ENCODE results near the gene AUP1.
"Not testable (repeated sequence)": the region's sequence is repeated elsewhere in the genome, so short reads cannot be mapped to it uniquely, and the experiment has no call there.

Gene AUP1

DNA sequence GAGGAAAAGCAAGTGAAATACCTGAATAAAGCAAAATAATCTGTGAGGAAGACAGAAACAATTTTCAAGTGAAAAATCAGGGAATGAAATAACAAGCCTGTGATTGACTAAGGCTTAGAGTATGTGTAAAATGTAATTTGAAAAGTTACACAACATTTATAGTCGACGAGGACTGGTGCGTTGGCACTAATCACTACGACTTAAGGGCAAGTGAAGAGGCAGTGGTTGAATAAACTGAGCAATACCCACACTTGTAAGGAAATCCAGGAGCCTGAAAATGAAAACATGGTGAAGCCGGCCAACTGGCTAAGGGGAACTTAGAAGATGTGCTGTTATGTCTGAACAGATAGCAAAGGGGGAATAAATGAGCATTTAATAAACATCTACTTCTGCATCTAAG lies 38.4 kb upstream of the AUP1 start:
- H3K9me3 ChIP-seq (ENCODE audit: control insufficient read depth, insufficient read depth, low read length) = no peaks in the 10 kb centered on the region
- peaks cover 11% of the 10 kb centered on the region for H3K27me3 ChIP-seq (ENCODE audit: control insufficient read depth, insufficient read depth, low read length)
- H3K36me3 ChIP-seq (ENCODE audit: control insufficient read depth, insufficient read depth, low read length) = no peaks in the 10 kb centered on the region
- no peak overlapping the region for H3K4me3 ChIP-seq (ENCODE audit: low read depth, low read length)
- no peak overlapping the region for H3K9ac ChIP-seq (ENCODE audit: low read depth, low read length)
- H3K4me1 ChIP-seq (ENCODE audit: control insufficient read depth, insufficient read depth, low read length) = no peaks in the 10 kb centered on the region

DNA sequence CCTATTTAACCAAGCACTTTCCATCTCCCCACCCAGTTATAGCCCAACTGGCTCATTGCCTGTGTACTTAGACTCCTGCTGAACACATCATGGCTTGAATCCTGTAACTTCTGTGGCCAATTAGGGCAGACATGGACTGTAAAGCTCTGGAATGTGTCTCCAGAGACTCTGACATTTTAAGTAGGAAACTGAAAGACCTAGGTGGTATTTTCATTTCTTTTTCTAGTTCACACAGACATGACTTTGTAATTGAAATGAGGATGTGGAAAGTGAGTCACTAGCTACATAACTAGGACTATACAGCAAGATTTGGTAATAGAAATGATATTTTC lies 37.2 kb upstream of the AUP1 start:
- H3K4me1 ChIP-seq (ENCODE audit: control insufficient read depth, insufficient read depth, low read length) = no peaks in the 10 kb centered on the region
- H3K9me3 ChIP-seq (ENCODE audit: control insufficient read depth, insufficient read depth, low read length) = no peaks in the 10 kb centered on the region
- no peak overlapping the region for H3K4me3 ChIP-seq (ENCODE audit: low read depth, low read length)
- no peaks in the 10 kb centered on the region for H3K36me3 ChIP-seq (ENCODE audit: control insufficient read depth, insufficient read depth, low read length)
- no peak overlapping the region for H3K9ac ChIP-seq (ENCODE audit: low read depth, low read length)
- peaks cover 19% of the 10 kb centered on the region for H3K27me3 ChIP-seq (ENCODE audit: control insufficient read depth, insufficient read depth, low read length)

- no peak overlapping the region for H3K9ac ChIP-seq (ENCODE audit: low read depth, low read length)
- no peaks in the 10 kb centered on the region for H3K9me3 ChIP-seq (ENCODE audit: control insufficient read depth, insufficient read depth, low read length)
- no peaks in the 10 kb centered on the region for H3K4me1 ChIP-seq (ENCODE audit: control insufficient read depth, insufficient read depth, low read length)
- H3K27me3 ChIP-seq (ENCODE audit: control insufficient read depth, insufficient read depth, low read length) = peaks cover 24% of the 10 kb centered on the region
- H3K4me3 ChIP-seq (ENCODE audit: low read depth, low read length) = no peak overlapping the region
- H3K36me3 ChIP-seq (ENCODE audit: control insufficient read depth, insufficient read depth, low read length) = no peaks in the 10 kb centered on the region
Measured at GRCh38 chr2:74566076-74566753, 36.7 kb upstream of the AUP1 start.

- H3K27me3 ChIP-seq (ENCODE audit: control insufficient read depth, insufficient read depth, low read length) = peaks cover 37% of the 10 kb centered on the region
- no peaks in the 10 kb centered on the region for H3K9me3 ChIP-seq (ENCODE audit: control insufficient read depth, insufficient read depth, low read length)
- H3K9ac ChIP-seq (ENCODE audit: low read depth, low read length) = no peak overlapping the region
- no peak overlapping the region for H3K4me3 ChIP-seq (ENCODE audit: low read depth, low read length)
- H3K36me3 ChIP-seq (ENCODE audit: control insufficient read depth, insufficient read depth, low read length) = no peaks in the 10 kb centered on the region
- H3K4me1 ChIP-seq (ENCODE audit: control insufficient read depth, insufficient read depth, low read length) = peaks cover 6% of the 10 kb centered on the region
Measured at GRCh38 chr2:74564222-74564621, 34.7 kb upstream of the AUP1 start.

- peaks cover 6% of the 10 kb centered on the region for H3K4me1 ChIP-seq (ENCODE audit: control insufficient read depth, insufficient read depth, low read length)
- H3K4me3 ChIP-seq (ENCODE audit: low read depth, low read length) = no peak overlapping the region
- no peaks in the 10 kb centered on the region for H3K9me3 ChIP-seq (ENCODE audit: control insufficient read depth, insufficient read depth, low read length)
- H3K9ac ChIP-seq (ENCODE audit: low read depth, low read length) = no peak overlapping the region
- peaks cover 50% of the 10 kb centered on the region for H3K27me3 ChIP-seq (ENCODE audit: control insufficient read depth, insufficient read depth, low read length)
- H3K36me3 ChIP-seq (ENCODE audit: control insufficient read depth, insufficient read depth, low read length) = no peaks in the 10 kb centered on the region
Measured at GRCh38 chr2:74562126-74562775, 32.7 kb upstream of the AUP1 start.

GRCh38 chr2:74561022-74561421 lies 31.5 kb upstream of the AUP1 start:
- H3K27me3 ChIP-seq (ENCODE audit: control insufficient read depth, insufficient read depth, low read length) = peaks cover 61% of the 10 kb centered on the region
- H3K4me3 ChIP-seq (ENCODE audit: low read depth, low read length); H3K9ac ChIP-seq (ENCODE audit: low read depth, low read length); H3K9me3 ChIP-seq (ENCODE audit: control insufficient read depth, insufficient read depth, low read length); H3K36me3 ChIP-seq (ENCODE audit: control insufficient read depth, insufficient read depth, low read length); H3K4me1 ChIP-seq (ENCODE audit: control insufficient read depth, insufficient read depth, low read length): not testable (repeated sequence)

DNA sequence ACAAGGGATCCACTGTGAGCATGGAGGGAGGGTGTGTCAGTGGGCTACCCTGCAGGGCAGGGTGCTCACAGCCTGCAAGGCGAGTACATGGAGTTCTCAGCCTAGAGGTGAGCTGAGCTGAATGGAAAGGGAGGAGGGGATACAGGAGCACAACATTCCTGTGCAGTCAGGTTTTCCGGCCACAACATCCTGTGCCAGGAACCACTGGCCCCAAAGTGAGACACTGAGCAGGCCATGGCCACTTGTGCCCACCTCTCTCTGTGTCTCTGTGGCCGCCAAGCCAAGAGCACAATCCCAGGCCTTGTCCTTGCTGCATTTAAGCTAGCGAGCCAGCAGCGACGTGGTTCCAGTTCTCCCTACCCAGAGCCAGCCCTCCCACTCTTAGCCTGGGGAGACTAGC lies 31.1 kb upstream of the AUP1 start:
- peaks cover 65% of the 10 kb centered on the region for H3K27me3 ChIP-seq (ENCODE audit: control insufficient read depth, insufficient read depth, low read length)
- no peaks in the 10 kb centered on the region for H3K9me3 ChIP-seq (ENCODE audit: control insufficient read depth, insufficient read depth, low read length)
- no peak overlapping the region for H3K4me3 ChIP-seq (ENCODE audit: low read depth, low read length)
- no peaks in the 10 kb centered on the region for H3K36me3 ChIP-seq (ENCODE audit: control insufficient read depth, insufficient read depth, low read length)
- no peak overlapping the region for H3K9ac ChIP-seq (ENCODE audit: low read depth, low read length)
- H3K4me1 ChIP-seq (ENCODE audit: control insufficient read depth, insufficient read depth, low read length) = peaks cover 6% of the 10 kb centered on the region

- Histone ChIP-seq H3K36me3 (ENCODE audit: control insufficient read depth, insufficient read depth, low read length) (no peaks in the 10 kb centered on the region), H3K9ac (ENCODE audit: low read depth, low read length) (no peak overlapping the region), H3K27me3 (ENCODE audit: control insufficient read depth, insufficient read depth, low read length) (peaks cover 72% of the 10 kb centered on the region), H3K4me1 (ENCODE audit: control insufficient read depth, insufficient read depth, low read length) (peaks cover 6% of the 10 kb centered on the region), H3K4me3 (ENCODE audit: low read depth, low read length) (no peak overlapping the region), H3K9me3 (ENCODE audit: control insufficient read depth, insufficient read depth, low read length) (no peaks in the 10 kb centered on the region)
Measured at GRCh38 chr2:74559912-74560311, 30.4 kb upstream of the AUP1 start.

DNA sequence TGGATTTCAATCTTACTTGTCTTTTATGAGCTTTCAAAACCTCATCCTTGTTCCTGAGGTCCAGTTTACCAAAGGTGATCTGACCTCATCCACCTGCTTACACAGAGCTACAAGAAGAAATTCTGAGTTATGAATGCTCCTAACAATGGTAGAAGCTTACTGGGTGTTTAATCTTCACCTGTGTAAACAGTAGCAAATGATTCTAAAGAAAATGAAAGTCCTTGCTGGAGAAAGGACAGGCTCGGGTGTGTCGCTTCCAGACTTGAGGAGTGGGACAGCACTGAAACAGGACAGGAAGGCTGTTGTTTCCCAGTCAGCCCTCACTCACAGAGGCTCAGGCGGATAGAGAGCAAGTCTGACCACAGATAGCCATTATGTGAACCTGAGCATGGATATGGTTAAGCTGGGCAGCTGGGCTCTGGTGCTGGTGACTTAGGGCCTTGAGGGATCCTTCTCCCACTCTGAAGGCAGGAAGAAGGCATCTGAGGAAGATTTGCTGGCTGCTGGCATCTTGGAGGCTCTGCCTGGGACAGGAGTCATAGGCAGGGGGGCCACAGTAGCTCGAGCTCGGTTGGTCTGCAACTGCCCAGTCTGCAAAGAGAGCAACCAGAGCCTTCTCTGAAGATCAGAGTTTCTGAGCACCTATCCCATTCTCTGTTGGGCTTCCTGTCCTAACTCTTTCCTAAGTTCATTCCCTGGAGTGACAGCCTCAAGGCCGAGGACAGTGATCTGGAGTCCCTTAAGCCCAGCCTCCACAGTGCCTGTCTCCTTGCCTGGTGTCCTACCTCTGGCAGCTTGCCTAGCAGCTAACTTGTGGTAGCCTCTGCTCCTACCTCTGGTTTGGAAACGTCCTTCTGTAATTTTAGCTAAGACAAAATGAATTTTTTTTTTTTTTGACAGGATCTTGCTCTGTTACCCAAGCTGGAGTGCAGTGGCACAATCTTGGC lies 29.1 kb upstream of the AUP1 start:
- Histone ChIP-seq H3K9me3 (ENCODE audit: control insufficient read depth, insufficient read depth, low read length) (no peaks in the 10 kb centered on the region), H3K9ac (ENCODE audit: low read depth, low read length) (no peak overlapping the region), H3K4me3 (ENCODE audit: low read depth, low read length) (no peak overlapping the region), H3K27me3 (ENCODE audit: control insufficient read depth, insufficient read depth, low read length) (peaks cover 70% of the 10 kb centered on the region), H3K4me1 (ENCODE audit: control insufficient read depth, insufficient read depth, low read length) (peaks cover 6% of the 10 kb centered on the region), H3K36me3 (ENCODE audit: control insufficient read depth, insufficient read depth, low read length) (peaks cover 2% of the 10 kb centered on the region)

- Histone ChIP-seq H3K4me1 (ENCODE audit: control insufficient read depth, insufficient read depth, low read length) (peaks cover 10% of the 10 kb centered on the region), H3K36me3 (ENCODE audit: control insufficient read depth, insufficient read depth, low read length) (peaks cover 2% of the 10 kb centered on the region), H3K27me3 (ENCODE audit: control insufficient read depth, insufficient read depth, low read length) (peaks cover 77% of the 10 kb centered on the region), H3K9me3 (ENCODE audit: control insufficient read depth, insufficient read depth, low read length) (no peaks in the 10 kb centered on the region), H3K9ac (ENCODE audit: low read depth, low read length) (no peak overlapping the region), H3K4me3 (ENCODE audit: low read depth, low read length) (no peak overlapping the region)
Measured at GRCh38 chr2:74556831-74557370, 27.4 kb upstream of the AUP1 start.

DNA sequence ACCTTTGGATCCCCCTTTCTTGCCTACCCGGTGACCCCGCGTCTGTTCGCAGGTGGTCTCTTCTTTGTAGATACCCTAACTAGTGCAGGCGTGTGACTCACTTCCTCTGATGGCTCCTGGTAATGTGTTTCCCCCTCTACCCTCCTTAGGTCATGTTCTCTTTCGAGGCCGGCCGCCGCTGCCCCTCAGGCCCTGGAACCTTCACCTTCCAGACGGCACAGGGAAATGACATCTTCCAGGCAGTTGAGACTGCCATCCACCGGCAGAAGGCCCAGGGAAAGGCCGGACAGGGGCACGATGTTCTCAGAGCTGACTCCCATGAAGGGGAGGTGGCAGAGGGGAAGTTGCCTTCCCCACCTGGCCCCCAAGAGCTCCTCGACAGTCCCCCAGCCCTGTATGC lies 26.7 kb upstream of the AUP1 start:
- Histone ChIP-seq H3K4me3 (ENCODE audit: low read depth, low read length) (peak overlapping the region; percentile 96), H3K9ac (ENCODE audit: low read depth, low read length) (no peak overlapping the region), H3K9me3 (ENCODE audit: control insufficient read depth, insufficient read depth, low read length) (no peaks in the 10 kb centered on the region), H3K36me3 (ENCODE audit: control insufficient read depth, insufficient read depth, low read length) (peaks cover 2% of the 10 kb centered on the region), H3K4me1 (ENCODE audit: control insufficient read depth, insufficient read depth, low read length) (peaks cover 10% of the 10 kb centered on the region), H3K27me3 (ENCODE audit: control insufficient read depth, insufficient read depth, low read length) (peaks cover 77% of the 10 kb centered on the region)
